IMR-90 (cell line): ENCODE results near the gene PIGN. TPM values are rescaled to one million over a fixed set of nuclear protein-coding genes. Genes with fewer than 3 reads are reported as not detected.

Experiments used
- ATAC-seq: fragments of 200-7000 bp; cut with Tn5 transposase; 2 replicates; pipeline ENCODE4 v1.9.1; 2020; ENCODE audit warnings: low read depth, mild to moderate bottlenecking, moderate library complexity
- BruUV-seq: library from RNA; stranded (reverse); fragments of 400-500 nt; replicated peaks from 2 replicates; lab custom pipeline; 2021; lab: Mats Ljungman, UMichigan
- CTCF ChIA-PET: fragments of 300-600 bp; formaldehyde crosslinking; extraction: SDS; loops from one replicate; lab custom pipeline; 2021; ENCODE audit warnings: antibody characterized with exemption; lab: Yijun Ruan, JAX
- POLR2A ChIA-PET: fragments of 300-600 bp; sonication (Branson Sonifier 250); formaldehyde crosslinking; loops from one replicate; lab custom pipeline; 2022; ENCODE audit warnings: antibody characterized with exemption; ENCODE audit not compliant: unreplicated experiment; lab: Charles Lee
- DNase-seq: peaks from one replicate; pipeline ENCODE4 v3.0.0; 2013
- H2AFZ ChIP-seq: replicated peaks from 2 replicates; pipeline ENCODE3; 2013; ENCODE audit warnings: low read length, mild to moderate bottlenecking; ENCODE audit not compliant: poor library complexity
- H2AK5ac ChIP-seq: 2 replicates; pipeline ENCODE4 v1.6.1; 2013; ENCODE audit warnings: low read depth, low read length, inconsistent platforms
- H2AK9ac ChIP-seq: replicated peaks from 2 replicates; pipeline ENCODE3; 2013; ENCODE audit warnings: mild to moderate bottlenecking, low read depth, low read length, moderate library complexity; ENCODE audit not compliant: poor library complexity
- H2BK120ac ChIP-seq: 2 replicates; pipeline ENCODE4 v1.6.1; 2013; ENCODE audit warnings: low read depth, low read length, inconsistent platforms
- H2BK15ac ChIP-seq: 3 replicates; pipeline ENCODE4 v1.6.1; 2013; ENCODE audit warnings: low read depth, low read length, inconsistent platforms
- H2BK20ac ChIP-seq: 2 replicates; pipeline ENCODE4 v1.6.1; 2013; ENCODE audit warnings: low read depth, mild to moderate bottlenecking, inconsistent platforms, low read length, moderate library complexity
- H2BK5ac ChIP-seq: 2 replicates; pipeline ENCODE4 v1.6.1; 2013; ENCODE audit warnings: mild to moderate bottlenecking, low read depth, low read length, inconsistent platforms; ENCODE audit not compliant: poor library complexity, severe bottlenecking
- H3K14ac ChIP-seq: replicated peaks from 2 replicates; pipeline ENCODE4 v1.6.1; 2013; ENCODE audit warnings: low read depth, low read length, inconsistent platforms
- H3K18ac ChIP-seq: 2 replicates; pipeline ENCODE4 v1.6.1; 2013; ENCODE audit warnings: low read depth, low read length, control low read depth
- H3K23ac ChIP-seq: 2 replicates; pipeline ENCODE4 v1.6.1; 2013; ENCODE audit warnings: low read depth, low read length, inconsistent platforms
- H3K27ac ChIP-seq: 2 replicates; pipeline ENCODE4 v1.5.1; 2013; ENCODE audit warnings: mild to moderate bottlenecking, control low read depth, low read length; ENCODE audit not compliant: insufficient read depth
- H3K27me3 ChIP-seq: 2 replicates; pipeline ENCODE4 v1.6.1; 2013; ENCODE audit warnings: low read length; ENCODE audit not compliant: control insufficient read depth, insufficient read depth
- H3K36me3 ChIP-seq: 2 replicates; pipeline ENCODE4 v1.6.1; 2013; ENCODE audit warnings: low read length, mixed read lengths; ENCODE audit not compliant: control insufficient read depth, insufficient read depth
- H3K4ac ChIP-seq: 2 replicates; pipeline ENCODE4 v1.6.1; 2013; ENCODE audit warnings: low read depth, low read length, inconsistent platforms
- H3K4me1 ChIP-seq: 2 replicates; pipeline ENCODE4 v1.6.1; 2013; ENCODE audit warnings: low read length, mixed read lengths; ENCODE audit not compliant: control insufficient read depth, insufficient read depth
- H3K4me2 ChIP-seq: 2 replicates; pipeline ENCODE4 v1.6.1; 2013; ENCODE audit warnings: low read depth, mild to moderate bottlenecking, control low read depth, low read length, moderate library complexity
- H3K4me3 ChIP-seq: 2 replicates; pipeline ENCODE4 v1.5.1; 2013; ENCODE audit warnings: low read depth, mild to moderate bottlenecking, control low read depth, low read length, moderate library complexity; ENCODE audit not compliant: insufficient read depth
- H3K56ac ChIP-seq: 2 replicates; pipeline ENCODE4 v1.6.1; 2013; ENCODE audit warnings: low read length, inconsistent platforms; ENCODE audit not compliant: insufficient read depth; ENCODE audit errors: extremely low read depth
- H3K79me1 ChIP-seq, 2 experiments: 2 replicates each; pipeline ENCODE4 v1.6.1; 2013; ENCODE audit warnings: low read length in 2 of 2, inconsistent platforms in 1 of 2, low read depth in 1 of 2
- H3K9ac ChIP-seq: 2 replicates; pipeline ENCODE4 v1.6.1; 2013; ENCODE audit warnings: low read depth, low read length, control low read depth
- H3K9me1 ChIP-seq: 2 replicates; pipeline ENCODE4 v1.6.1; 2013; ENCODE audit warnings: low read length, inconsistent platforms; ENCODE audit not compliant: insufficient read depth
- H3K9me3 ChIP-seq: 2 replicates; pipeline ENCODE4 v1.6.1; 2013; ENCODE audit warnings: low read length; ENCODE audit not compliant: control insufficient read depth, insufficient read depth
- H4K20me1 ChIP-seq: 2 replicates; pipeline ENCODE4 v1.6.1; 2013; ENCODE audit warnings: low read length, inconsistent platforms; ENCODE audit not compliant: insufficient read depth
- H4K5ac ChIP-seq: 2 replicates; pipeline ENCODE4 v1.6.1; 2013; ENCODE audit warnings: mild to moderate bottlenecking, low read depth, low read length, control low read depth
- H4K8ac ChIP-seq, 2 experiments: 2 replicates each; pipeline ENCODE4 v1.6.1; 2013; ENCODE audit warnings: low read depth in 2 of 2, low read length in 2 of 2, control low read depth in 1 of 2, inconsistent platforms in 1 of 2
- H4K91ac ChIP-seq: 2 replicates; pipeline ENCODE4 v1.6.1; 2013; ENCODE audit warnings: low read depth, low read length, inconsistent platforms; ENCODE audit not compliant: insufficient read depth
- CEBPB ChIP-seq: IDR thresholded peaks from 2 replicates; pipeline ENCODE4 v1.6.1; 2012; ENCODE audit warnings: low read depth, low read length, improper control_type of control experiment
- CHD1 ChIP-seq: IDR thresholded peaks from 2 replicates; pipeline ENCODE4 v1.6.1; 2012; ENCODE audit warnings: low read depth, low read length, improper control_type of control experiment
- MAZ ChIP-seq: IDR thresholded peaks from 2 replicates; pipeline ENCODE4 v1.6.1; 2012; ENCODE audit warnings: low read depth, mild to moderate bottlenecking, low read length, improper control_type of control experiment, moderate library complexity, borderline replicate concordance
- MXI1 ChIP-seq: IDR thresholded peaks from 2 replicates; pipeline ENCODE4 v1.6.1; 2012; ENCODE audit warnings: low read depth, mild to moderate bottlenecking, low read length, moderate library complexity, borderline replicate concordance
- NFE2L2 ChIP-seq: fragments of 150-350 bp; IDR thresholded peaks from 2 replicates; pipeline ENCODE4 v1.6.1; 2016; ENCODE audit warnings: low read depth, mild to moderate bottlenecking, low read length
- RAD21 ChIP-seq: IDR thresholded peaks from 2 replicates; pipeline ENCODE4 v1.6.1; 2012; ENCODE audit warnings: low read length, improper control_type of control experiment
- RCOR1 ChIP-seq: IDR thresholded peaks from 2 replicates; pipeline ENCODE4 v1.6.1; 2012; ENCODE audit warnings: mild to moderate bottlenecking, low read length, improper control_type of control experiment; ENCODE audit not compliant: insufficient replicate concordance
- dilution Hi-C: fragments of 300-500 bp; cut with HindIII; formaldehyde crosslinking; loops from one replicate; pipeline ENCODE4 v1.14.3; 2018; ENCODE audit warnings: low sequenced_read_pairs; ENCODE audit not compliant: unreplicated experiment
- in situ Hi-C: fragments of 300-500 bp; cut with MboI; formaldehyde crosslinking; loops from 3 replicates; pipeline ENCODE4 v1.14.3; 2019; ENCODE audit warnings: low sequenced_read_pairs, inconsistent platforms, mixed read lengths
- intact Hi-C: fragments of 100-400 bp; cut with micrococcal nuclease; formaldehyde crosslinking; loops from 2 replicates; pipeline ENCODE4 v1.10.0; 2022
- polyA plus RNA-seq, 3 experiments: library from polyadenylated mRNA; depleted of rRNA; stranded (reverse); fragments of >200 nt; gene quantifications; 2 replicates each; pipeline ENCODE4 v1.2.3, GENCODE V29; 2012; ENCODE audit warnings: low replicate concordance in 1 of 3
- total RNA-seq: library from RNA; depleted of rRNA; stranded (reverse); fragments of >200 nt; gene quantifications from 2 replicates; pipeline ENCODE4 v1.2.3, GENCODE V29; 2012
- TF ChIP-seq, protein P1 (sequence below): fragments of 150-350 bp; IDR thresholded peaks from 2 replicates; pipeline ENCODE4 v1.6.1; 2017; ENCODE audit warnings: mild to moderate bottlenecking, antibody characterized with exemption, low read length, low read depth
- TF ChIP-seq, protein P2 (sequence below): fragments of 150-350 bp; IDR thresholded peaks from 2 replicates; pipeline ENCODE4 v1.6.1; 2016; ENCODE audit warnings: low read depth, mild to moderate bottlenecking, low read length, moderate library complexity, borderline replicate concordance

PIGN gene
- total and polyA plus RNA-seq, 2 of the 4 experiments (the other 2 are of a cell fraction): 9.0 to 17.9 TPM

DNA sequence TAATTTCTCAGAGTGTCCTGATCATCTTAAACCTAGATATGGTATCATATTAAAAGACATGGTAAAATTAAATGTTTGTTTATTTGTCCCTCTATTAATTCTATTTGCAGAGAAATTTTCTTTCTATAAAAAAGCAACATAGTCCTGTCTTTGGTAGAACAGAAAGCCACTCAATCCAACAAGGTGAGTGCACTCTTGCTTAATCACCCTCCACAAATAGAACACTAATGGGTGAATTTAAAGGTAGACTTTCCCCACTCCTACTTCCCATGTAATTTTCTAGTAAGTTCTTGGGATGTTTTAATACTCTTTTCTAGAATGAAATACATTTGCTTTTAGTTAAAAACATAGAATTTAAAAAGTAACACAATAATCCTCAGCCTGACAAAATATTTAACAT, 97.7 kb downstream of the PIGN start:
- dilution Hi-C loops: no loop called here

More for the DNA sequence above, 97.7 kb downstream of the PIGN start:
- no TSS peak for BruUV-seq
- H3K27me3 ChIP-seq: no peaks in the 10 kb centered on the region
- intact Hi-C loops (no loop called here), in situ Hi-C loops (no loop called here)
- no peaks in the 10 kb centered on the region for H3K4me1 ChIP-seq
- H4K91ac ChIP-seq: no peak overlapping the region
- H3K79me1 ChIP-seq: no peaks in the 10 kb centered on the region
- no peak overlapping the region for H4K5ac ChIP-seq
- H3K4me3 ChIP-seq: no peak overlapping the region
- ChIA-PET CTCF (no interaction called here), POLR2A (no interaction called here)
- no peak overlapping the region for H2AK5ac ChIP-seq
- H3K56ac ChIP-seq: no peak overlapping the region
- no peak overlapping the region for H2AFZ ChIP-seq
- H2AK9ac ChIP-seq: no peak overlapping the region
- no peaks in the 10 kb centered on the region for H3K9me3 ChIP-seq
- no peak overlapping the region for H4K8ac ChIP-seq
- no peak overlapping the region for H3K18ac ChIP-seq
- no peak overlapping the region for H2BK120ac ChIP-seq
- H2BK20ac ChIP-seq: no peak overlapping the region
- H2BK15ac ChIP-seq: no peak overlapping the region
- no peak overlapping the region for H3K9ac ChIP-seq
- no peak overlapping the region for H3K27ac ChIP-seq
- DNase-seq (no peak), ATAC-seq (no peak)
- no peak overlapping the region for H2BK5ac ChIP-seq
- no peaks in the 10 kb centered on the region for H3K9me1 ChIP-seq
- no peak overlapping the region for H3K23ac ChIP-seq
- H3K36me3 ChIP-seq: no peaks in the 10 kb centered on the region
- no peak overlapping the region for H3K4me2 ChIP-seq
- H3K14ac ChIP-seq: no peak overlapping the region
- TF ChIP-seq MXI1: no peak
- TF ChIP-seq, protein P1, sequence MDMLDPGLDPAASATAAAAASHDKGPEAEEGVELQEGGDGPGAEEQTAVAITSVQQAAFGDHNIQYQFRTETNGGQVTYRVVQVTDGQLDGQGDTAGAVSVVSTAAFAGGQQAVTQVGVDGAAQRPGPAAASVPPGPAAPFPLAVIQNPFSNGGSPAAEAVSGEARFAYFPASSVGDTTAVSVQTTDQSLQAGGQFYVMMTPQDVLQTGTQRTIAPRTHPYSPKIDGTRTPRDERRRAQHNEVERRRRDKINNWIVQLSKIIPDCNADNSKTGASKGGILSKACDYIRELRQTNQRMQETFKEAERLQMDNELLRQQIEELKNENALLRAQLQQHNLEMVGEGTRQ: no peak
- no peak for TF ChIP-seq CHD1
- TF ChIP-seq, protein P2, sequence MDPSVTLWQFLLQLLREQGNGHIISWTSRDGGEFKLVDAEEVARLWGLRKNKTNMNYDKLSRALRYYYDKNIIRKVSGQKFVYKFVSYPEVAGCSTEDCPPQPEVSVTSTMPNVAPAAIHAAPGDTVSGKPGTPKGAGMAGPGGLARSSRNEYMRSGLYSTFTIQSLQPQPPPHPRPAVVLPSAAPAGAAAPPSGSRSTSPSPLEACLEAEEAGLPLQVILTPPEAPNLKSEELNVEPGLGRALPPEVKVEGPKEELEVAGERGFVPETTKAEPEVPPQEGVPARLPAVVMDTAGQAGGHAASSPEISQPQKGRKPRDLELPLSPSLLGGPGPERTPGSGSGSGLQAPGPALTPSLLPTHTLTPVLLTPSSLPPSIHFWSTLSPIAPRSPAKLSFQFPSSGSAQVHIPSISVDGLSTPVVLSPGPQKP: no peak
- no peak for TF ChIP-seq RCOR1
- TF ChIP-seq NFE2L2: no peak
- TF ChIP-seq CEBPB: no peak
- no peak for TF ChIP-seq RAD21
- TF ChIP-seq MAZ: no peak
- no peaks in the 10 kb centered on the region for H4K20me1 ChIP-seq
- H3K4ac ChIP-seq: no peak overlapping the region
